ENCODE results near the gene RARRES1.

RARRES1 gene, protein sequence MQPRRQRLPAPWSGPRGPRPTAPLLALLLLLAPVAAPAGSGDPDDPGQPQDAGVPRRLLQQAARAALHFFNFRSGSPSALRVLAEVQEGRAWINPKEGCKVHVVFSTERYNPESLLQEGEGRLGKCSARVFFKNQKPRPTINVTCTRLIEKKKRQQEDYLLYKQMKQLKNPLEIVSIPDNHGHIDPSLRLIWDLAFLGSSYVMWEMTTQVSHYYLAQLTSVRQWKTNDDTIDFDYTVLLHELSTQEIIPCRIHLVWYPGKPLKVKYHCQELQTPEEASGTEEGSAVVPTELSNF

DNA sequence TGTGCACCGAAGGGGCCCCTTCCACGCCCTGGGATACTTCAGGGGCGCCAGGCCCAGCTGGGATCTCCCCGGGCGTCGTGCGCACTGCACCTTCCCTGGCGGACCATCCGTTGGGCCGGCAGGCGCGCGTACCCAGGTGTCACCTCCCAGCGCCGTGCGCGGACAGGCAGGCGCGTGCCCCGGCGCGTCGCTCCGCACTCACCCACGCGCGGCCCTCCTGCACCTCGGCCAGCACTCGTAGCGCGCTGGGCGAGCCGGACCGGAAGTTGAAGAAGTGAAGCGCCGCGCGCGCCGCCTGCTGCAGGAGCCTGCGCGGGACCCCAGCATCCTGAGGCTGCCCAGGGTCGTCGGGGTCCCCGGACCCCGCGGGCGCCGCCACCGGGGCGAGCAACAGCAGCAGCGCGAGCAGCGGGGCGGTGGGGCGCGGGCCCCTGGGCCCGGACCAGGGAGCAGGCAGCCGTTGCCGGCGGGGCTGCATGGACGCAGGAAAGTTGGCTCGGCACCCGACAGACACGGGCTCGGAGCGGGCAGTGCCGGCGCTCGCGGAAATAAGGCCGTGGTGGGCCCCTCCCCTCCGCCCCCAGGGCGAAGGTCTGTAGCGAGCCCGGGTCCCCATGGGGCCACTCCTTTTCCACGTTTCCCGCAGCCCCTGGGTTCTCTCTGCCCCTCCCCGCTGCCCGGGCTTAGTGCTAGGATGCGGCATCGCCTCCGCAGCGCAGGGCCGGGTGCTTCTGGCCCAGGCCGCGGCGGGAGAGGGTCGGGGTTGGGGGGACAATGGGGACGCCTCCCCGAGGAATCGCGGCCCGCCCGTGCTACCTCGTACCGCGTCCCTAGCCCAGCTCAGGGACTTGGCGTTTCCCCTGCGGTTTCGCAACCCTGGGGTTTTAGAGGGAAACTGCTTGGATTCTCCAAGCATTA is at the start of gene RARRES1:
TSS of gene RARRES1 (minus strand) at position 520 of the 918 bp plus-strand sequence. CDS start at position 478, 42 bp downstream.
- no peak for DNase-seq (ENCODE audit: low read depth in 2 of 3, low spot score in 2 of 3)

DNA sequence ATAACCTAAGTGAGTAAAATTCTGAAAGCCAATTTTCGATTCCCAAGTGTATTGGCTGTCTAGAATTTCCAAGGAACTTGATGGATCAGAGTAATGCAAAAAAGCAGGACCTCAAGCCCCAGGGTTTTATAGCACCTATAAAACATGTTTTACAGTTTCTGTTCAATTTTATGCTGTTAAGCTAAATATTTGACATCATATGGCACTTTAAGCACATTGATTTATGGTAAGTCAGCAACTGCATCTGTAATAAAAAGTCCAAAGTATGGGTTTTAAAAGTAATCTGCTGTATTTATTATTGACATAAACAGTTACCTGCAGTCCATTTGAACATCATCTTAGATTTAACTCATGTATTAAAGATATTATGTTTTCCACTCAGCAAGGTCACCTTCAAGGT is 49.6 kb upstream of the RARRES1 start:
- no peak for DNase-seq (ENCODE audit: low read depth in 2 of 3, low spot score in 2 of 3)

DNA sequence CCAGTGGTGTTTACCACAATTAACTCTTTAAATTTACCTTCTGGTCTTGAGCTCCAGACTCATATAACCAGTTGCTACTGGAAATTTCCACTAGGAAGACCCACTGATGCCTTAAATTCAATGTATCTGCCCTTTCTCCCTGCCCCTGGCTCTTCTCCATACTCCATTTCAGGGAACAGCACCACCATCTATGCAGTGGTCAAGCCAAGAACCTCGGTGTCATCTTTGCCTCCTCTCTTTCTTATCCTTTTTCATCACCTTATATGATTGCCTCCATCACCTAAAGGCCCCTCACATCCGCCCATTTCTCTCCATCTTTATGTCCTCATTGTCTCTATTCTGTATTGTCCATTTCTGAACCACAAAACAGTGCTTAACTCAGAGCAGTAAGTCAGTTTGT is 48.9 kb upstream of the RARRES1 start:
- DNase-seq (ENCODE audit: low read depth in 2 of 3, low spot score in 2 of 3): no peak

DNA sequence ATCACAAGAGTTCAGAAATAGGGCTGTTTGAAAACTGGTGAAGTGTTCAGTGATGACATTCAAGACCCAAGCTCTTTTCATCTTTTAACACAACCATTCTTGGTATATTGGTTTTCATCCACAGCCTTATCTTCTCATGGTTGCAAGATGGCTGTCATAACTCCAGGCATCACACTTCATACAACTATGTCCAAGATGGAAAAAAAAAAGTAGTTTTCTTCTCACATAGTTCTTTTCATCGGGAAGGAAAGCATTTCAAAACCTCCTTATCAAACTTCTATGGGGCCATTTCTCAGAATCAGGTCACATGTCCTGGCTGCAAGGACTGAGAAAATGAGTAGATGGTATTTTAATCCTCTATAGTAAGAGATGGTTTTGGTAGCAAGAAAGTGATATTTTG is 48.5 kb upstream of the RARRES1 start:
- no peak for DNase-seq (ENCODE audit: low read depth in 2 of 3, low spot score in 2 of 3)

DNA sequence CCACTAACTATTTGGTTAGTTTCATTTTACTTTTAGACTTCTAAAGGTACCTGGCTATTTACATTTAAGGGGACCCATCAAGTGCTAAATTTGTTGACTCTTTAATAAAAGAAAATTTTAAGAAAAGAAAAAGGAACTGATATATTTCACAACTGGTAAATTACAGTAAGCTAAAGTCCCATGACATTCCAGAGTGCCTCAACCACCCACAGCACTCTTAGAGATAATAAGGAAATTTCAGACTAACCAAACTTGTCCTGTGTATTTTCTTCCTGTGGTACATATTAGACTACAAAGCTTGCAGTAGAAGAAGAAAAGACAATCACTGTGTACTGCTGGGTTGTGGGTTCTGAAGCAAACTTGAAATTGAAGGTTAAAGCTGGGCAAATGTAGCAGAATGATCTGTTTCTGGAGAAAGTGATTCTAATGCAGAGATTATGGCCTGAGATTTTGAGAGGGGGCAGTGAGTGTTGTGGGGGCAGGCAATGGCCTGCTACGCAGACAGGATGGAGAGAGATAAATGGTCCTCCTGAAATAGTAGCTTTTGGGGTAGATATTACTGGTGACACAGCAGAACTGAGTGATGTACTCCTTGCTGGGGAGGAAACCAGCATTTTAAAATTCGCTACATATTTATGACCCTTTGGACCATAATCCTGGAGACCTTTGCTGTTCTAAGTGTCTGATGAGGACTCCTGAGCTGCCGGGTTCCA is 45.1 kb upstream of the RARRES1 start:
- DNase-seq (ENCODE audit: low read depth in 2 of 3, low spot score in 2 of 3): no peak

DNA sequence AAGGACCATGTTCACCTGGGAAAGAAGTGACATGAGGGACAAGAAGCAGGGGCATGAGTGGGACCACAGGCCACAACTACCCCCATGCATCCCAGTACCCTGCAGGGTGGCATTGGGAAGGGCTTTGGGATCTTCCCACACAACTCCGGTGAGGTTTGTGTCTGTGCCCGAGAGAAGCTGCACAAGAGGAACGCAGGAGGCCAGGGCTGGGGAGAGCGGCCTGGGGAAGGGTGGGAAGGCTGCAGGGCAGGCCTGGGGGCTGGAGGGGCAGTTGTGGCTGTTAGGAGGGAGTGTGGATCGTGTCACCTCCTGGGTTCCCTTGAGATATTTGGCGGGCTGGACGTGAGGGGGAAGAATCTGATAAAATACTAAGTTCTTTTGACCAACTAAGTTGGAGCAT is 44.3 kb upstream of the RARRES1 start:
- DNase-seq (ENCODE audit: low read depth in 2 of 3, low spot score in 2 of 3): no peak

DNA sequence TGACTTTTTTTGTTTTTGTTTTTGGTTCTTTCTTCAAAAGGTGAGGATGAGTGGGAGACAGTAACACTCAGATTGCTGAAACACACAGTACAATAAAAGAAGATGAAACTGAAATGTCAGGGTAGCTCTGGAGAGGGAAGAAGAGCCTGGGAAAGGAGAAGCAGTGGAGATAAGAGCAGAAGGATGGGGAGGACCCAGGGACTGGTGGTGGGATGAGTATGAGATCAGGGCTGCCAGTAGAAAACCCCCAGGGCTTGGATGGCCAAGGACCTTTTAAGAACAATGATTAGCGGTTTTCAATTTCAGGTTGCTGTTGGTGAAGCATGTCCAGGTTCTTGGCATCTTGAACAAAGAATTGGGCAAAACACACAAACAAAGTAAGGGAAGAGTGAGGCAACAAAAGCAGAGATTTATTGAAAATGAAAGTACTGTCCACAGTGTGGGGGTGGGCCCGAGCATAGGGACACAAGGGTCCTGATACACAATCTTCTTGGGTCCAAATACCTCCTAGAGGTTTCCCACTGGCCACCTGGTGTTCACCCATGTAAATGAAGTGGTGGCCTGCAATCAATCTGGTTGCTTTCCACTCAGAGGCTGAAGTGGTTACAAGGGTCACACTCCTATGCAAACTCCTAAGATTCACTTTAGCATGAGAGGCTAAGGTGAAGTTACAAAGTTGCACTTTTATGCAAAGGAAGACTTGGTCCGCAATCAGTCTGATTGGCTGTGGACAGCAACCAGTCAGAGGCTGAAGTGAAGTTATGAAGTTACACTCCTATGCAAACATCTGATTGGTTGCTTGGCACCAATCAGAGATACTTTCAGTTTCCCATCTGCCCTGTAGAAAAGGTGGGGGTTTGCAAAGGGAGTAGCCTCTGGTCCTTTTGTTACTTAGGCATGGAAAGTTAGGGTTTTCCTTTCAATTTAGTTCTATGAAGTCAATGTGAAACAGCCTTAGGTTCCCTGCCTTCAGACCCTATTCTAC is 43.5 kb upstream of the RARRES1 start:
- no peak for DNase-seq (ENCODE audit: low read depth in 2 of 3, low spot score in 2 of 3)

DNA sequence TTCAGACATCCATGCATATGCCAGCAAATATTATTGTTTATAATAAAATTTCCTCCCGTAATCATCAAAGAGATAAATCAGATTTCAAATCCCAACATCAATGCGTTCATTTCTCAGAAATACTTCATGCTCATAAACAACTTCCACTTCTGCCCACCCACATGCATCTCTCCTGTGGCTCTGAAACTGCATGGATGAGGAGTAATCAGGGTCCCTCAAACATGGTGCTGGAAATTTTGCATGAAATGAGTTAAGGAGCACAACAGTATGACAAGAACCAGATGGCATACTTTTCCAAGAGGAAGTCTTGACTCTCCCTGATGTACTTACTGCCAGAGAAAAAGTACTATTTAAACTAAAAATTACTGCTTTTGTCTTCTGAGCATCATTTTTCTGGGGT is 42.7 kb upstream of the RARRES1 start:
- no peak for DNase-seq (ENCODE audit: low read depth in 2 of 3, low spot score in 2 of 3)

DNA sequence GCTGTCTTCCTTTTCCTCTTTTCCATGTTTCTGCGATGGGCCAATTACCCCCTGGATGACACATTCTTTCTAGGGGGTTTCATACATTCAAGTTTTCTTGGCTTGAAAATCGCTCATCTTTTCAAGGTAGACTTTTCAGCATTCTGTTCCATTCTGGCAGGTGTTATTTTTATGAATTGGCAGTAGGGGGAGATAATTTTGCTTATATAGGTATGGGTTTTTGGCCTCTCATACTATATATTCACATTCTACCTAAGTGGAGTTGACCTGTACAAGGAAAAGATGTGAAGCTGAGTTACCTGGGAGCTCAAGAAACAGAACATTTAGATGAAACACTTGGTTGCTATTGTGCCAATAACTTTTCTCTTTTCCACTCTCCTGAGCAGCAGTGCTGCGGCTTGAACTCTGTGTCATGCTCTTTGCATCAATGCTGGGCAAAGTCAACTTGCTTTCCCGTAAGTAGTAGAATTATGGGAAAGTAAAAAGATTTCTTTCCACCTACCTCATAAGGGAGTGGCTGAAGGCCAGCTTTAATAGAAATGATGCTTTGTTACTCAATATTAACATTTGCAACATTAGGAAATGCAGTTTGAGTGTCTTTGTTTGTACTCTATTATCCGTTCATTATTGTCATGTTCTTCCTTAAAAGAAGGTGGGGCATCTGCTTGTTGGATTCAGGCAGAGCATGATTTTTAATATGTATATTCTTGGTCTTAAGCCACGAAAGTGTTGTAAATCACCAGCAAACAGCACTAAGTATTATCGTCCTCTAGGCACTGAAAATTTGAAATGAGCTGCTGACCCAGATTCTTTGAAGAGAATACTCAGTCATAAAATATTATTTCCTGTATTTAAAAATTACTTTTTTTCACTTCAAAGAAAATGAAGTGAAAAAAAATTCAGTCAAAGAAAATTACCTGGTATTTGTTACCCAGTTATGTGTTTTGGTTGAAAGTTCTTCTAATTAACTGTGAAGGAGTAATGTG is 41.9 kb upstream of the RARRES1 start:
- DNase-seq (ENCODE audit: low read depth in 2 of 3, low spot score in 2 of 3): no peak

DNA sequence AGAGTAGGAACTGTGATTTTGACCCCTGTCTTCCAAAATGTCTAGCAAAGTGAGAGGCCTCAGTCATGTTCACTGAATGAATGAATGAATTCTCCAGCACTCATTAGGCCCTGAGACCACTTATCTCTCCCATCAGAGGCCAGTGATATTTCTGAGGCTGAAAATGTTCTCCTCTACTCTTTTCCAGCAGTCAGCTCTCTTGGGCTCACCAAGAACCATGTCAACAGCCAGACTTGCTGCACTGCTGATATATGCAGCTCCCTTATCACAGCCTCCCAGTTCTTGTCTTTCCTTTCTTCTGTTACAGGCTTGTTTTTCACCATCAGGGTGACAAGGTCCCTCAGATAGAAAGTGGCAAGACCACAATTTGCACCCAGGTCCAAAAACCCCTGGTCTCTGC is 40.9 kb upstream of the RARRES1 start:
- no peak for DNase-seq (ENCODE audit: low read depth in 2 of 3, low spot score in 2 of 3)

DNA sequence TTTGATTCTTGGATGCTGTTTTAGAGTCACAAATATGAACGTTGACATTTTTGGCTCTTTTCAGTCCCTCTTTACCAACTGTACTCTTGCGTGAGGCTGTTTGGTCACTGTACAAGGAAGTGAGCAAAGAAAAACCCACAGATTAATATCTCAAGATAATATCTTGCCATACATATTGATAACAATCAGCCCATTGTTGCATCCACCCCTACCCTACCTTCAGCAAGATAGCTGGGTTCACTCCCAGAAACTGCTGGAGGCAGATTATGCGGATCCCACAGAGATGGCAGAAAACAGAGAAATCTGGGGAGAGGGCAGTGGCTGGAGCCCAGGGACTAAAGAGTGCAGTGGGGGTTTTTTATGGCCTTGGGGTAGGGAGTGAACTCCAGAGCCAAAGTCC is 39.7 kb upstream of the RARRES1 start:
- DNase-seq (ENCODE audit: low read depth in 2 of 3, low spot score in 2 of 3): no peak

DNA sequence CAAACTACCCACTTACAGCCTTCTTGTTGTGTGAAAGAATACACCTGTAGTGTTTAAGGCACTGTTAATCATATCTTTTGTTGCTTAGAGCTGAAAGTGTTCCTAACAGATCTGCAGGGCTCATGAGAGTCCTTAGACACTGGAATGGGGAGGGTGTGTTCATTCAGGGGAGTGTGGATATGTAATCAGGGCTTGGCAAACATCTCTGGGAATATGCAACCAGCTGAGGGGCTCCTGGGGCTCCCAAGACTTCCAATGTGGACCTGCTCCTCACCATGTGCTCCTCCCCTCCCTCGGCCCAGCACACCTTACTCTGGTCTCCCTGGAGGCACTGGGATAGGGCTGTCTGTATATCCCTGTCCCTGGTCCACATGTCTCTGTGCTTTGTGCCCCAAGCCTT is 39.3 kb upstream of the RARRES1 start:
- DNase-seq (ENCODE audit: low read depth in 2 of 3, low spot score in 2 of 3): no peak

DNA sequence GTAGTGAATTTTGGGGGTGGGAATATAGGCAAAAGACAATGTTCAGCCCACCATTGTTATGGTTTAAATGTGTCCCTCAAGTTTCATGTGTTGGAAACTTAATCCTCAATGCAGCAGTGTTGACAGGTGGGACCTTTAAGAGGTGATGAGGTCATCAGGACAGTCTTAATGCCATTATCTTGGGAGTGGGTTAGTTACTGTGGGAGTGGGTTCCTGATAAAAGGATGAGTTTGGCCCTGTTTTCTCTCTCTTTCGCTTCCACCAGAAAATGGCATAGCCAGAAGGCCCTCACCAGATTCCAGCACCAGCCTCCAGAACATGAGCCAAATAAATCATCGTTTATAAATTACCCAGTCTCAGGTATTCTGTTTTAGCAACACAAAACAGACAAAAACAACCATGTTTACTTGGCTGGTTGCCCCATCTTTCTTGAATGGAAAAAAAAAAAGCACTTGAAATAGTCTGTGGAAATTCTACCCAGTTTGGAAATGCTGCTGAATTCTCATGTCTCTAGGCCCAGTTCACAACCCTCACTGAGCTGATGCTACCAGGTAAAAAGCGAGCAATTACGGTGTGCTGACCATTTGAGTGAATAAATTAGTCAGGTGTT is 38.6 kb upstream of the RARRES1 start:
- no peak for DNase-seq (ENCODE audit: low read depth in 2 of 3, low spot score in 2 of 3)

DNA sequence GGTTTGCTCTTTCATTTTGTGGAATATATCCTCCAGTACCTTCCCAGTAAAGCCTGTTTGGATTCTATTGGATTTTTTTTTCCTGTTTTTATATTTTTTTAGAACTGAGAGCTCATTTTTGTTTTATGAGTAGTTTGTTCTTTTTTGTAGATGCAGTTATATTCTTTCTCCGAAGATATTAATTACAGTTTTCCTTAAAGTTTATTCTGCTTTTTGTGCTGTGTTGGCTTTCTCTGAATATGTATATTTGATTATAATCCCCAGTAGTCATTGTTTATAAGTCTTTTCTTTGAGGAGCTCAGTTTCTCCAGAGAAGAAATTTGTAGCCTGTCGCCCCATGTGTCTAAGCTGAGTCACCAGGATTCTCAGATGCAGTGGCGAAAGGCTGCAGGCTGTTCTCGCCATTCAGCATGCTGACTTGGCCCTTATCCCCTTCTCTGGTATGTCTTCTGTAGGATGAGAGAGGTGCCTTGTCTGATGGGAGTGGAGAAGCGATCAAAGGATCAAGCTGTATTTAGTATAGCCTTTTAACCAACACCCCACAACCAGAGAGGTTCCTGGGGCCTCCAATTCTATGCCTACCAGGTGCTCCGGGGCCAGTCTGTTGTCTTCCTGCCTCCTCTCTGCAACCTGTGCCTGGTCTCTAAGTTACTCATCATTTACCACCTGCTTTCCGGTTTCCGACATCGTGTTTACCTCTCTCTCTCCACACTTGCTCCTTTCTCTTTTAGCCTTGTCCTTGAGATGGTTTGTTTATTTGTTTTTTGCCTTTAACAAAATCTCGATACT is 37.9 kb upstream of the RARRES1 start:
- no peak for DNase-seq (ENCODE audit: low read depth in 2 of 3, low spot score in 2 of 3)

DNA sequence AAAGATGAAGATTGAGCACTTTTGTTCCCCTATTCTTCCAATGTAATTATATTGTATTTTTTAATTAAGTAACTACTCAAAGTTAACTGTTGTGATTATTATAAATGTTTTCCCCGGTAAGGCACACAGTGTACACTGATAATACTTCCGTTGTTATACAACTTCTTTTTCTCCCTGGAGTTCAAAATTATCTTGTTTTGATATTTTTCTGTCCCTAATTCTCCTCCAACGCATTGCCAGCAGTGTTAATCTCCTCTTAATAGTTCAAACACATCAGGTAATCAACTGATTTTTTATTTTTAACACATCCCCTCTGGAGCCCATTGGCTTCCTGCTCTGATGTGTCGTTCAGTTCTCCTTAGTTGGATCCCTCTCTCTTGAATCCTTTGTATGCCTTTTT is 37.3 kb upstream of the RARRES1 start:
- no peak for DNase-seq (ENCODE audit: low read depth in 2 of 3, low spot score in 2 of 3)

DNA sequence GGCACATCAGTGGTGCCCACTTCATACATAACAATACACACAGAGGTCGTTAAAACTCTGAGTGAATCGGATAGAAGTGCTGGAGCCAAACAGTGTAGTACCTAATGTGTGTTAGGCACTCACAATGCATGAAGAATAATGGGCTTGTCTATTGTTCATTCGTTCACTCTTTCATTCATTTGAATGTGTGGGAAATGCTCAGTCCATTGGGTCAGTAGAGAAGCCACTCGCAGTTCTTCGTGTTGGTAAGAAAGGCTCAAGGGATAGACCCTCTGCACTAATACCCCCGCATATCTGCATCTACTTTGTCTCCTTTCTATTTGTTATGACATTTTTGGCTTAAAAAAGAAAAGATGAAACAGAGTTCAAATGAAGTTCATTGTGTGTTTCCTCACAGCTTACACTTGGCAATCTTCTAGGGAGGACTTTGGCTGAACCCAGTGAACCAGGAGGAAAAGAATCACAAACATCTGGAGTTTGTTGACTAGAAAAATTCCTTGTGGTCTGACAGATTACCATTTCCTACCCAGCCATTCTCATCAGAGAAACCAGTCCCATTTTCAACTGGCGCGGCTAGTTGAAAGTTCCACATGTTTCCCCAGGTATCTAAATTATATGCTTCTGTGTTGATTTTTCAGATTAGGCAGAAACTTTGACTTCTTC is 36.8 kb upstream of the RARRES1 start:
- no peak for DNase-seq (ENCODE audit: low read depth in 2 of 3, low spot score in 2 of 3)

DNA sequence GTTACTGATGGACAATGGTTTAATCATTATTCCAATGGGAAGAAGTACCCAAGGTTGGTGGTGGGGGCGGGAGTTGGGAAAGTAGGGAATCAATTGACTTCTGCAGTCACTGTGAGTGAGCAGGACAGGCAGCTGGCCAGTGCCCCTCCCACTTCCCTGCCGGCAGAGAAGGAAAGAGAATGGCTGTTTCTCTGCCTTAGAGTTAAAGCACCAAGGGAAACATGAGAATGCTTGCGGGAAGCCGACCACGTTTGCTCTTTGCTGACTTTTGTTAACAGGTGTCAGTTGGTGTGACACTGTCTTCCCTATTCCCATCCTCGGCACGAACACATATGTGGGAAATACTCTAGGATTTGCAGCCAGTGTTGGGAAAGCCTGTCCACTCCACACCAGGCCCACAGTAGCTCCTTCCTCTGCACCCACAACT is 36.1 kb upstream of the RARRES1 start:
- DNase-seq (ENCODE audit: low read depth in 2 of 3, low spot score in 2 of 3): no peak

DNA sequence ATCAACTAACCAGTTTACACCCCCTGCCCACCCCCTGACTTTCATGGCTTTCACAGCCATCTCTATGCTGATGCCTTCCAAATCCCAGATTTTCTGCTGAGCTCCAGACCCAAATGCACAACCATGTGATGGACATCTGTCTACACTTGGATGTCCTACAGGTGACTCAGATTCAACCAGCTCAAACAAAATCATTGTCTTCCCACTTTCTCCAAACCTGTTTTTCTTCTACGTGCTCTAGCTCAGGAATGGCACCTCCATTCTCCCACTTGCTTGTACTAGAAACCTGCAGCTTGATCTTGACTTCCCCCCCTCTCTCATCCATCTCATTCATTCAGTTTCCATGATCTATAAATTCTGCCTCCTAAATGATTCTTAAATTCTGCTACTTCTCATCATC is 34.1 kb upstream of the RARRES1 start:
- DNase-seq (ENCODE audit: low read depth in 2 of 3, low spot score in 2 of 3): no peak
